ENCODE results near the gene EVPL. TPM values are rescaled to one million over a fixed set of nuclear protein-coding genes. Genes with fewer than 3 reads are reported as not detected.

Gene EVPL
- total and polyA plus RNA-seq, 2 of the 13 experiments (the other 11 are each of a cell fraction or from before 2014, with no cell fraction given): 2.1 to 8.2 TPM

DNA sequence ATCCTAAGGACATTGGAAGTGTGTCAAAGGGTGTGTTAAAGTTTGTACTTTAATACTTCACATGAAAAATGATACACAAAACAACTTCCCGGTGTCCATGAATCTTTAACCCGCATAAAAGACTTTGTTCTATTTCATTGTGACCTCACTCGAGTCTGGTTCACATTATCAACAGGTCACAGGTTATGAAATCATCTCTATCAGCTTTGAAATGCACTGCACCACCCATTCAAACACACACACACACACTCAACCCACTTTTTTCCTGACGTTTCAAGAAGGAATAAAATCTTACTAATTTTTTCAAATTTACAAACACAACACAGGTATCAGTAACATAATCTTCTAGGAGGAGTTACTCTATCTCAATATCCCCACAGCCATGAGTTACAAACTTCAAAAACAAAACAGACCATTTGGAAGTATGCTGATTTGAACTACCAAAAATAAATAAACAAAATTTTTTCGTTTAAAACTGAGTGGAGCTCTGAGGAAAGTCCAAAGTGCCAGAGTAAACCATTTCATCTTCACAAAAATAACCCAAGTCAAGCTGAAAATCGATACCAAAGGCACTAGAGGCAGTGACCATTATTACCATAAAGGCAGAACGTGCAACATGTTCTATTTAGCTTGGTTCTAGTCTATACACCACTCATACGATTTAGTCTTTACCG lies 50.8 kb downstream of the EVPL start (continued):
- TF ChIP-seq, protein P1, sequence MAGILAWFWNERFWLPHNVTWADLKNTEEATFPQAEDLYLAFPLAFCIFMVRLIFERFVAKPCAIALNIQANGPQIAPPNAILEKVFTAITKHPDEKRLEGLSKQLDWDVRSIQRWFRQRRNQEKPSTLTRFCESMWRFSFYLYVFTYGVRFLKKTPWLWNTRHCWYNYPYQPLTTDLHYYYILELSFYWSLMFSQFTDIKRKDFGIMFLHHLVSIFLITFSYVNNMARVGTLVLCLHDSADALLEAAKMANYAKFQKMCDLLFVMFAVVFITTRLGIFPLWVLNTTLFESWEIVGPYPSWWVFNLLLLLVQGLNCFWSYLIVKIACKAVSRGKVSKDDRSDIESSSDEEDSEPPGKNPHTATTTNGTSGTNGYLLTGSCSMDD (CRISPR knock-in tag; IDR thresholded peaks at IDR 0.05): no peak
- TF ChIP-seq TCF7L2 (IDR thresholded peaks at IDR 0.05; ENCODE audit: low read depth, low read length) (no peak), ZFY (CRISPR knock-in tag; IDR thresholded peaks at IDR 0.05) (no peak; the same call in none of the 2 replicates), ZNF615 (CRISPR knock-in tag; IDR thresholded peaks at IDR 0.05; ENCODE audit: borderline replicate concordance) (no peak), NFIC (IDR thresholded peaks at IDR 0.05; ENCODE audit: low read length) (peak; percentile 78), SNAPC2 (CRISPR knock-in tag; IDR thresholded peaks at IDR 0.05) (0 out of 2 replicates have a peak, but pooled peaks have one; percentile 28), POLR2AphosphoS2 (IDR thresholded peaks at IDR 0.05; ENCODE audit: low read depth, low read length) (no peak), MTA3 (CRISPR knock-in tag; IDR thresholded peaks at IDR 0.05) (no peak)
- TF ChIP-seq, protein P2, sequence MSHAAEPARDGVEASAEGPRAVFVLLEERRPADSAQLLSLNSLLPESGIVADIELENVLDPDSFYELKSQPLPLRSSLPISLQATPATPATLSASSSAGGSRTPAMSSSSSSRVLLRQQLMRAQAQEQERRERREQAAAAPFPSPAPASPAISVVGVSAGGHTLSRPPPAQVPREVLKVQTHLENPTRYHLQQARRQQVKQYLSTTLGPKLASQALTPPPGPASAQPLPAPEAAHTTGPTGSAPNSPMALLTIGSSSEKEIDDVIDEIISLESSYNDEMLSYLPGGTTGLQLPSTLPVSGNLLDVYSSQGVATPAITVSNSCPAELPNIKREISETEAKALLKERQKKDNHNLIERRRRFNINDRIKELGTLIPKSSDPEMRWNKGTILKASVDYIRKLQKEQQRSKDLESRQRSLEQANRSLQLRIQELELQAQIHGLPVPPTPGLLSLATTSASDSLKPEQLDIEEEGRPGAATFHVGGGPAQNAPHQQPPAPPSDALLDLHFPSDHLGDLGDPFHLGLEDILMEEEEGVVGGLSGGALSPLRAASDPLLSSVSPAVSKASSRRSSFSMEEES (CRISPR knock-in tag; IDR thresholded peaks at IDR 0.05): peak; percentile 57; the same call in 1 of the 2 replicates
- TF ChIP-seq, protein P3, sequence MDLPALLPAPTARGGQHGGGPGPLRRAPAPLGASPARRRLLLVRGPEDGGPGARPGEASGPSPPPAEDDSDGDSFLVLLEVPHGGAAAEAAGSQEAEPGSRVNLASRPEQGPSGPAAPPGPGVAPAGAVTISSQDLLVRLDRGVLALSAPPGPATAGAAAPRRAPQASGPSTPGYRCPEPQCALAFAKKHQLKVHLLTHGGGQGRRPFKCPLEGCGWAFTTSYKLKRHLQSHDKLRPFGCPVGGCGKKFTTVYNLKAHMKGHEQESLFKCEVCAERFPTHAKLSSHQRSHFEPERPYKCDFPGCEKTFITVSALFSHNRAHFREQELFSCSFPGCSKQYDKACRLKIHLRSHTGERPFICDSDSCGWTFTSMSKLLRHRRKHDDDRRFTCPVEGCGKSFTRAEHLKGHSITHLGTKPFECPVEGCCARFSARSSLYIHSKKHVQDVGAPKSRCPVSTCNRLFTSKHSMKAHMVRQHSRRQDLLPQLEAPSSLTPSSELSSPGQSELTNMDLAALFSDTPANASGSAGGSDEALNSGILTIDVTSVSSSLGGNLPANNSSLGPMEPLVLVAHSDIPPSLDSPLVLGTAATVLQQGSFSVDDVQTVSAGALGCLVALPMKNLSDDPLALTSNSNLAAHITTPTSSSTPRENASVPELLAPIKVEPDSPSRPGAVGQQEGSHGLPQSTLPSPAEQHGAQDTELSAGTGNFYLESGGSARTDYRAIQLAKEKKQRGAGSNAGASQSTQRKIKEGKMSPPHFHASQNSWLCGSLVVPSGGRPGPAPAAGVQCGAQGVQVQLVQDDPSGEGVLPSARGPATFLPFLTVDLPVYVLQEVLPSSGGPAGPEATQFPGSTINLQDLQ (CRISPR knock-in tag; IDR thresholded peaks at IDR 0.05): no peak
- TF ChIP-seq, protein P4, sequence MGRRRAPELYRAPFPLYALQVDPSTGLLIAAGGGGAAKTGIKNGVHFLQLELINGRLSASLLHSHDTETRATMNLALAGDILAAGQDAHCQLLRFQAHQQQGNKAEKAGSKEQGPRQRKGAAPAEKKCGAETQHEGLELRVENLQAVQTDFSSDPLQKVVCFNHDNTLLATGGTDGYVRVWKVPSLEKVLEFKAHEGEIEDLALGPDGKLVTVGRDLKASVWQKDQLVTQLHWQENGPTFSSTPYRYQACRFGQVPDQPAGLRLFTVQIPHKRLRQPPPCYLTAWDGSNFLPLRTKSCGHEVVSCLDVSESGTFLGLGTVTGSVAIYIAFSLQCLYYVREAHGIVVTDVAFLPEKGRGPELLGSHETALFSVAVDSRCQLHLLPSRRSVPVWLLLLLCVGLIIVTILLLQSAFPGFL (CRISPR knock-in tag; IDR thresholded peaks at IDR 0.05): no peak
- TF ChIP-seq, protein P5, sequence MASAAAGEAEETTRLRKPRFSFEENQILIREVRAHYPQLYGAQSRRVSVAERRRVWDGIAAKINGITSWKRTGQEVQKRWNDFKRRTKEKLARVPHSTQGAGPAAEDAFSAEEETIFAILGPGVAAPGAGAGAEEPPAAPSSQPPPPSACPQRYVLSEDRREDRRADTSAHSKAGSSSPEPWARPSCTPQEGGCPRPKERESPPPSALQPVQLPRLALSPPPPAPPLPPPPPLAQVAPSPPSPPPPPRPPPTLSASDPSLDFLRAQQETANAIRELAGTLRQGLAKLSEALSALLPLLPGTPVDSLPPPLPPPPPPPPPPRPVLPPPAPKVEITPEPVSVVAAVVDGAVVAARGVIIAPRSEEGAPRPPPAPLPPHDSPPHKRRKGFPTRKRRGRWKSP (CRISPR knock-in tag; IDR thresholded peaks at IDR 0.05): peak; percentile 31; the same call in 1 of the 2 replicates
- TF ChIP-seq, protein P6, sequence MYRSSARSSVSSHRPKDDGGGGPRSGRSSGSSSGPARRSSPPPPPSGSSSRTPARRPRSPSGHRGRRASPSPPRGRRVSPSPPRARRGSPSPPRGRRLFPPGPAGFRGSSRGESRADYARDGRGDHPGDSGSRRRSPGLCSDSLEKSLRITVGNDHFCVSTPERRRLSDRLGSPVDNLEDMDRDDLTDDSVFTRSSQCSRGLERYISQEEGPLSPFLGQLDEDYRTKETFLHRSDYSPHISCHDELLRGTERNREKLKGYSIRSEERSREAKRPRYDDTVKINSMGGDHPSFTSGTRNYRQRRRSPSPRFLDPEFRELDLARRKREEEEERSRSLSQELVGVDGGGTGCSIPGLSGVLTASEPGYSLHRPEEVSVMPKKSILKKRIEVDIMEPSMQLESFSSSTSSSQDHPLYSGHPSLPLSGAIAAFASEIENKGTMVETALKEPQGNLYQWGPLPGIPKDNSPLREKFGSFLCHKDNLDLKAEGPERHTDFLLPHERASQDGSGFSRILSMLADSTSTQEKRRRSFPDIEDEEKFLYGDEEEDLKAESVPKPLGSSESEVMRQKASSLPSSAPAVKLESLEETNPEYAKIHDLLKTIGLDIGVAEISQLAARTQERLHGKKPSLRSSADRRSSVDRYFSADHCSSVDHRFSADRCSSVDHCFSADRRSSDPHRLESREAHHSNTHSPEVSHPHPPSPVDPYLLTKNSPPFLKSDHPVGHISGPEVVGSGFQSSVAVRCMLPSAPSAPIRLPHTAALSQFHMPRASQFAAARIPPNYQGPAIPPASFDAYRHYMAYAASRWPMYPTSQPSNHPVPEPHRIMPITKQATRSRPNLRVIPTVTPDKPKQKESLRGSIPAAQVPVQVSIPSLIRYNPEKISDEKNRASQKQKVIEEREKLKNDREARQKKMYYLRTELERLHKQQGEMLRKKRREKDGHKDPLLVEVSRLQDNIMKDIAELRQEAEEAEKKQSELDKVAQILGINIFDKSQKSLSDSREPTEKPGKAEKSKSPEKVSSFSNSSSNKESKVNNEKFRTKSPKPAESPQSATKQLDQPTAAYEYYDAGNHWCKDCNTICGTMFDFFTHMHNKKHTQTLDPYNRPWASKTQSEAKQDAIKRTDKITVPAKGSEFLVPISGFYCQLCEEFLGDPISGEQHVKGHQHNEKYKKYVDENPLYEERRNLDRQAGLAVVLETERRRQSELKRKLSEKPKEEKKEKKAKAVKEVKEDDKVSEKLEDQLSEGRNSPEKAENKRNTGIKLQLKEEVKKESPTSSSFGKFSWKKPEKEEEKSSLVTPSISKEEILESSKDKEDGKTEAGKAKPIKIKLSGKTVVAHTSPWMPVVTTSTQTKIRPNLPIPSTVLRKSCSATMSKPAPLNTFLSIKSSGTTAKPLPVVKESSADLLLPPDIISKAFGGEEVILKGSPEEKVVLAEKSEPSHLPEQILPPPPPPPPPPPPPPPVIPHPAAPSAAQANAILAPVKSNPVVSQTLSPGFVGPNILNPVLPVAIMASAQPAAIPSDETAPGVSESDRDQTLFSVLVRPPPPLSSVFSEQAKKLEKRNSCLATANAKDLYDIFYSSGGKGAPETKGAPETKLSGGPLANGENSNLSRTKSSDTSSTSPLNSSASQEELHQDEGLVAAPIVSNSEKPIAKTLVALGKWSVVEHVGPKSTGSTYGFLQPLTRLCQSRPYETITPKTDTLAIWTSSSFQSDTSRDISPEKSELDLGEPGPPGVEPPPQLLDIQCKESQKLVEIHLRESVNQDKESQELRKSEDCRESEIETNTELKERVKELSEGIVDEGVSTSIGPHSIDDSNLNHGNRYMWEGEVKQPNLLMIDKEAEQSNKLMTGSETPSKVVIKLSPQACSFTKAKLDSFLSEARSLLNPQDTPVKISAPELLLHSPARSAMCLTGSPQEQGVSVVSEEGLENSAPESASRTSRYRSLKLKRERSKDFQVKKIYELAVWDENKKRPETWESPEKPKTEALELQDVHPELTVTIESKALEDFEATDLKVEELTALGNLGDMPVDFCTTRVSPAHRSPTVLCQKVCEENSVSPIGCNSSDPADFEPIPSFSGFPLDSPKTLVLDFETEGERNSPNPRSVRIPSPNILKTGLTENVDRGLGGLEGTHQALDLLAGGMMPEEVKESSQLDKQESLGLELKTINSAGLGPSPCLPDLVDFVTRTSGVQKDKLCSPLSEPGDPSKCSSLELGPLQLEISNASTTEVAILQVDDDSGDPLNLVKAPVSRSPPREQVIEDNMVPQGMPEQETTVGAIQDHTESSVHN (CRISPR knock-in tag; IDR thresholded peaks at IDR 0.05): no peak

Data from HepG2 (cell line).